HepG2 (cell line): ENCODE measurements around the gene TRIM7. TPM values are rescaled to one million over a fixed set of nuclear protein-coding genes. Genes with fewer than 3 reads are reported as not detected.
A peak's percentile ranks its signal among the peaks of the same experiment; 100 is the strongest.

Experiments used
- ATAC-seq: fragments of 200-7000 bp; cut with Tn5 transposase; 3 replicates; pipeline ENCODE4 v1.9.1; 2020; ENCODE audit warnings: mild to moderate bottlenecking, moderate library complexity
- BruUV-seq: library from RNA; stranded (reverse); fragments of 400-500 nt; replicated peaks from 2 replicates; lab custom pipeline; 2021; lab: Mats Ljungman, UMichigan
- CTCF ChIA-PET: fragments of 300-600 bp; formaldehyde crosslinking; extraction: SDS; loops from one replicate; lab custom pipeline; 2021; ENCODE audit warnings: low total read pairs, inconsistent platforms, low intra/inter-chr PET ratio; lab: Yijun Ruan, JAX
- POLR2A ChIA-PET: fragments of 350-600 bp; sonication (Branson Sonifier 250); formaldehyde crosslinking; loops from one replicate; lab custom pipeline; 2020; ENCODE audit warnings: antibody characterized with exemption, inconsistent platforms; lab: Yijun Ruan, JAX
- DNase-seq: peaks from one replicate; pipeline ENCODE4 v3.0.0-alpha.2; 2015; ENCODE audit warnings: low spot score
- FAIRE-seq: peaks from 3 replicates; lab custom pipeline; 2011; peaks lifted over from hg19 to GRCh38; lab: Jason Lieb, UNC
- H2AFZ ChIP-seq: one replicate; pipeline ENCODE4 v1.6.1; 2011; ENCODE audit warnings: low read length, inconsistent platforms
- H3K27ac ChIP-seq: fragments of 300-600 bp; 3 replicates; pipeline ENCODE4 v1.8.0; 2011; ENCODE audit warnings: mixed run types, mild to moderate bottlenecking, mixed read lengths, low read length, inconsistent platforms; ENCODE audit not compliant: insufficient read depth; ENCODE audit errors: extremely low read length
- H3K27me3 ChIP-seq, 2 experiments: fragments of 200-600 bp in 1 of 2; 2 replicates in 1 of 2; 3 replicates in 1 of 2; pipeline versions ENCODE4 v1.6.0 to v1.8.0; 2011; ENCODE audit warnings: low read length in 2 of 2, mild to moderate bottlenecking in 2 of 2, moderate library complexity in 2 of 2, inconsistent platforms in 1 of 2; ENCODE audit not compliant: insufficient read depth in 2 of 2, control insufficient read depth in 1 of 2
- H3K36me3 ChIP-seq, 2 experiments: fragments of 200-600 bp in 1 of 2; replicated peaks in 1 of 2; 2 replicates in 1 of 2; 3 replicates in 1 of 2; pipeline versions ENCODE4 v1.5.1 to v1.8.0; 2011; ENCODE audit warnings: low read length in 2 of 2, inconsistent platforms in 1 of 2; ENCODE audit not compliant: insufficient read depth in 2 of 2, control insufficient read depth in 1 of 2
- H3K4me1 ChIP-seq: 2 replicates; pipeline ENCODE4 v1.5.1; 2012; ENCODE audit warnings: low read length, inconsistent platforms; ENCODE audit not compliant: insufficient read depth
- H3K4me2 ChIP-seq: 2 replicates; pipeline ENCODE4 v1.6.0; 2011; ENCODE audit warnings: low read depth, low read length, inconsistent platforms
- H3K4me3 ChIP-seq, 3 experiments: fragments of 200-600 bp in 1 of 3; sonication (generic), shearing (Covaris generic) in 1 of 3; replicated peaks in 1 of 3; 2 replicates each; pipeline ENCODE4 v1.5.1; 2011 to 2016; ENCODE audit warnings: low read length in 3 of 3, inconsistent platforms in 2 of 3, low read depth in 2 of 3, mild to moderate bottlenecking in 2 of 3, control low read depth in 1 of 3, mixed read lengths in 1 of 3; ENCODE audit not compliant: insufficient read depth in 1 of 3
- H3K79me2 ChIP-seq: one replicate; pipeline ENCODE4 v1.6.1; 2011; ENCODE audit warnings: low read length, inconsistent platforms; ENCODE audit not compliant: insufficient read depth
- H3K9ac ChIP-seq: 2 replicates; pipeline ENCODE4 v1.6.0; 2011; ENCODE audit warnings: mild to moderate bottlenecking, low read depth, low read length, inconsistent platforms; ENCODE audit not compliant: insufficient read depth
- H3K9me3 ChIP-seq: 2 replicates; pipeline ENCODE4 v1.5.1; 2012; ENCODE audit warnings: mild to moderate bottlenecking, low read length
- H4K20me1 ChIP-seq: 2 replicates; pipeline ENCODE4 v1.6.0; 2011; ENCODE audit warnings: inconsistent platforms, mild to moderate bottlenecking, low read length, moderate library complexity; ENCODE audit not compliant: insufficient read depth
- CREB1 ChIP-seq, 2 experiments: fragments of 450-650 bp in 1 of 2; IDR thresholded peaks; 2 replicates each; pipeline ENCODE4 v1.6.1; 2016 to 2017; ENCODE audit warnings: control low read depth in 1 of 2, mild to moderate bottlenecking in 1 of 2, missing compliant biosample characterization in 1 of 2, missing genetic modification characterization in 1 of 2
- ETV5 ChIP-seq: IDR thresholded peaks from 2 replicates; pipeline ENCODE4 v1.6.1; 2018; ENCODE audit warnings: missing biosample characterization, missing genetic modification reagents, inconsistent platforms, borderline replicate concordance
- FOSL2 ChIP-seq: sonication (generic); formaldehyde crosslinking; IDR thresholded peaks from 2 replicates; pipeline ENCODE4 v1.4.0; 2020; ENCODE audit warnings: missing genetic modification reagents
- GRHL1 ChIP-seq: sonication (generic); formaldehyde crosslinking; conservative IDR thresholded peaks from 2 replicates; pipeline ENCODE4 v1.8.0; 2022; ENCODE audit warnings: missing genetic modification reagents
- MNT ChIP-seq: fragments of 450-650 bp; IDR thresholded peaks from 2 replicates; pipeline ENCODE4 v1.6.1; 2016
- ZBTB21 ChIP-seq: sonication (generic); formaldehyde crosslinking; IDR thresholded peaks from 2 replicates; pipeline ENCODE4 v1.4.0; 2020; ENCODE audit warnings: missing genetic modification reagents
- ZNF207 ChIP-seq: fragments of 450-650 bp; IDR thresholded peaks from 2 replicates; pipeline ENCODE4 v1.6.1; 2016; ENCODE audit warnings: antibody characterized with exemption, borderline replicate concordance
- ZNF710 ChIP-seq: sonication (generic); formaldehyde crosslinking; IDR thresholded peaks from 2 replicates; pipeline ENCODE4 v1.5.0; 2020; ENCODE audit warnings: mild to moderate bottlenecking, missing genetic modification reagents, borderline replicate concordance
- ZNF878 ChIP-seq: sonication (generic); formaldehyde crosslinking; IDR thresholded peaks from 2 replicates; pipeline ENCODE4 v1.8.1; 2023; ENCODE audit warnings: mild to moderate bottlenecking, missing genetic modification reagents, moderate library complexity
- WGBS: methylation state at CpG from one replicate; pipeline ENCODE4 v1.1.6; 2017; ENCODE audit warnings: low lambda C conversion rate; 5-methylcytosine and 5-hydroxymethylcytosine counted together
- in situ Hi-C: cut with HindIII; loops from 2 replicates; pipeline ENCODE4 v1.10.0; 2017; ENCODE audit warnings: low pct_unique_long_range_greater_than_20kb; ENCODE audit not compliant: extremely low pct_ligation_motif_present
- intact Hi-C: fragments of 100-400 bp; cut with micrococcal nuclease; formaldehyde crosslinking; loops from one replicate; pipeline ENCODE4 v1.10.0; 2022; ENCODE audit not compliant: unreplicated experiment
- polyA plus RNA-seq, 8 experiments: library from polyadenylated mRNA; depleted of rRNA in 3 of 8; stranded (reverse) in 7 of 8; unstranded in 1 of 8; fragments of >200 nt; fragmentation: Illumina TruSeq in 4 of 8; extraction: Trizol in 4 of 8; gene quantifications; 2 replicates each; pipeline versions ENCODE4 v1.2.1 to v1.2.3, GENCODE V29; 2011 to 2016; ENCODE audit warnings: low read depth in 4 of 8, missing spikeins in 1 of 8, mixed read lengths in 1 of 8; ENCODE audit not compliant: insufficient read depth in 1 of 8
- total RNA-seq, 5 experiments: library from RNA; depleted of rRNA; stranded (reverse); fragments of >200 nt; fragmentation: Illumina TruSeq; extraction: Trizol; gene quantifications; 2 replicates each; pipeline ENCODE4 v1.2.3, GENCODE V29; 2016; ENCODE audit warnings: low read depth in 1 of 5

TRIM7 gene
- total and polyA plus RNA-seq, 2 of the 13 experiments (the other 11 are each of a cell fraction or from before 2014, with no cell fraction given): 0.13 TPM; not detected in 1

DNA sequence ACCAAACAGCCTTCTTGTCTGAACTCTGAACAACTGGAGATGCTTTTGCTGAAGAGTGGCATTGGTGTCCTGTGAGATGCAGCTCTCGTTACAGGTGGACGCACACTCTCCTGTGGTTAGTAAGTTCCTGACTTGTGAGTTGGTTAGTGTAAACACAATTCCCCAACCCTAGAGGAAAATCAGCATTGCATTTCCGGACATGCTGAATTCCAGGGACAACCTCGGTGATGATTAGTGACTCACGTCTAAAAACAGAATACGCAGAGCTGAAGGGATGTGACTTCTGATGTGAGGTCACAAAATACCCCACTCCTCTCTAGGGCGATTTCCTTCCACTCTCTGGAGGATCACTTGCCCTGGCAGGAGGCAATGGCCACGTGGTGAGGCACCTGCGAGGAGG is 52.6 kb downstream of the TRIM7 start:
- H4K20me1 ChIP-seq: no peaks in the 10 kb centered on the region
- no peaks in the 10 kb centered on the region for H3K79me2 ChIP-seq
- ATAC-seq: no peak
- no peak overlapping the region for H3K27ac ChIP-seq
- BruUV-seq: no TSS peak
- FAIRE-seq: no peak
- TF ChIP-seq ZBTB21 (CRISPR knock-in tag) (peak; percentile 73), CREB1 (IDR thresholded peaks at IDR 0.05) (peak; percentile 51; the same call in 1 of the 2 replicates), CREB1 (CRISPR knock-in tag; IDR thresholded peaks at IDR 0.05) (no peak), ETV5 (peak; percentile 11; the same call in 1 of the 2 replicates), ZNF207 (no peak), MNT (0 out of 2 replicates have a peak, but pooled peaks have one; percentile 3), FOSL2 (CRISPR knock-in tag) (peak; percentile 66)
- POLR2A ChIA-PET: no interaction called here
- no peaks in the 10 kb centered on the region for H3K4me1 ChIP-seq
- no peak overlapping the region for H3K4me3 ChIP-seq
- H3K9me3 ChIP-seq: no peaks in the 10 kb centered on the region
- CTCF ChIA-PET: no interaction called here
- H3K4me2 ChIP-seq: no peak overlapping the region
- intact Hi-C loops (loop anchor here (10.0 kb wide), 1 partner anchor 288 kb away; the partner anchor contains the start of gene ZFP62), in situ Hi-C loops (loop anchor here (10.0 kb wide), 1 partner anchor 368 kb away; no protein-coding TSS in a partner anchor)
- H3K9ac ChIP-seq: no peak overlapping the region
- H3K27me3 ChIP-seq: peaks cover 12 to 74% of the 10 kb centered on the region in 2 experiments; a peak in 4 of 5 replicates
- 3% methylated on average over 8 of the region's 9 CpGs for WGBS
- no peak overlapping the region for H2AFZ ChIP-seq
- H3K36me3 ChIP-seq: no peaks in the 10 kb centered on the region
- DNase-seq: peak; percentile 44

DNA sequence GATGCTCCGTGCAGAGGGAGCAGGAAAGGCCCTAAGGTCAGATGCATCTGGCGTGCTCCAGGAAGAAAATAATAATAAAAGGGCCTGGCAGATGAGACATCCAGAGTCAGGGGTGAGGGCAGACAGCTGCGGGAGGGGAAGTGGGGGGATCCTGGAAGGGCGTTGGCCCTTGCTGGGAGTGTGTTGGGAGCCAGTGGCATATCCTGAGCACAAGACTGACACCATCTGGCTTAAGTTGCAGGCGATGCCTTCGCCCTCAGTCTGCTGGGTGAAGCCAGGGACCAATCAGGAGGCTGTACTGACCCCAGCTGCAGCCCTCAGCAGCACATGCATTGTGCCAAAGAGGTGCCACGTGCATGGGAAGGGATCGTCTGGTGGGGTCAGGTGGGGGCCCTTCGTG is 53.9 kb downstream of the TRIM7 start:
- DNase-seq (no peak), FAIRE-seq (no peak), ATAC-seq (no peak)
- no peak overlapping the region for H3K4me2 ChIP-seq
- WGBS: 5% methylated on average over 9 of the region's 9 CpGs
- H4K20me1 ChIP-seq: no peaks in the 10 kb centered on the region
- H3K9ac ChIP-seq: no peak overlapping the region
- no peaks in the 10 kb centered on the region for H3K36me3 ChIP-seq
- H3K4me1 ChIP-seq: no peaks in the 10 kb centered on the region
- ChIA-PET CTCF (no interaction called here), POLR2A (no interaction called here)
- intact Hi-C loops (loop anchor here (10.0 kb wide), 1 partner anchor 286 kb away; the partner anchor contains the start of gene ZFP62), in situ Hi-C loops (loop anchor here (10.0 kb wide), 1 partner anchor 366 kb away; no protein-coding TSS in a partner anchor)
- no peaks in the 10 kb centered on the region for H3K79me2 ChIP-seq
- no peak overlapping the region for H3K4me3 ChIP-seq
- H3K27ac ChIP-seq: no peak overlapping the region
- H2AFZ ChIP-seq: no peak overlapping the region
- H3K27me3 ChIP-seq: peaks cover 12 to 73% of the 10 kb centered on the region in 2 experiments; a peak in 4 of 5 replicates
- no TSS peak for BruUV-seq
- no peaks in the 10 kb centered on the region for H3K9me3 ChIP-seq
- no peak for TF ChIP-seq ZNF710
- no peak for TF ChIP-seq ZNF878 (CRISPR knock-in tag)
- no peak for TF ChIP-seq GRHL1 (CRISPR knock-in tag)
